Transverse colon (tissue), 4 donors: ENCODE measurements around the gene TUBB2A. TPM values are rescaled to one million over a fixed set of nuclear protein-coding genes. Genes with fewer than 3 reads are reported as not detected.

ENCODE experiments used
- DNase-seq: peaks from one replicate; pipeline ENCODE4 v3.0.0-alpha.2; 2019
- H3K27ac ChIP-seq, 4 donors: fragments of 200-600 bp; sonication (generic); 2 replicates each; pipeline ENCODE4 v1.5.1; 2016 to 2018; ENCODE audit warnings: inconsistent platforms in 4 of 4
- H3K27me3 ChIP-seq: fragments of 200-600 bp; sonication (generic); 2 replicates; pipeline ENCODE4 v1.5.1; 2017; ENCODE audit warnings: inconsistent platforms
- H3K36me3 ChIP-seq, 4 donors: fragments of 200-600 bp; sonication (generic); 2 replicates each; pipeline ENCODE4 v1.5.1; 2017 to 2019; ENCODE audit warnings: inconsistent platforms in 4 of 4
- H3K4me1 ChIP-seq, 4 donors: fragments of 200-600 bp; sonication (generic); 2 replicates each; pipeline ENCODE4 v1.5.1; 2017 to 2020; ENCODE audit warnings: inconsistent platforms in 4 of 4
- H3K4me3 ChIP-seq, 4 donors: fragments of 200-600 bp; sonication (generic); 1 replicate in 1 of 4; 2 replicates in 3 of 4; pipeline versions ENCODE4 v1.5.1 to v1.6.1; 2017 to 2019; ENCODE audit warnings: inconsistent platforms in 4 of 4
- H3K9me3 ChIP-seq, 2 donors: fragments of 200-600 bp; sonication (generic); 2 replicates each; pipeline ENCODE4 v1.5.1; 2017 to 2019; ENCODE audit warnings: inconsistent platforms in 2 of 2
- CTCF ChIP-seq, 5 experiments: fragments of 200-600 bp in 3 of 5; fragments of 450-650 bp in 2 of 5; sonication (generic) in 3 of 5; IDR thresholded peaks; 1 replicate in 2 of 5; 2 replicates in 3 of 5; pipeline ENCODE4 v1.5.1; 2016 to 2017; ENCODE audit warnings: antibody characterized with exemption in 5 of 5, inconsistent platforms in 3 of 5, mild to moderate bottlenecking in 2 of 5, moderate library complexity in 1 of 5
- EP300 ChIP-seq: sonication (generic); formaldehyde crosslinking; IDR thresholded peaks from one replicate; pipeline ENCODE4 v1.6.1; 2017; ENCODE audit warnings: antibody characterized with exemption, low read depth
- POLR2A ChIP-seq: fragments of 450-650 bp; IDR thresholded peaks from one replicate; pipeline ENCODE4 v1.6.1; 2016; ENCODE audit warnings: antibody characterized with exemption, mild to moderate bottlenecking, moderate library complexity
- POLR2AphosphoS5 ChIP-seq, 3 donors: sonication (generic); formaldehyde crosslinking; IDR thresholded peaks; one replicate each; pipeline ENCODE4 v1.6.1; 2016; ENCODE audit warnings: antibody characterized with exemption in 3 of 3
- WGBS, 2 donors: methylation state at CpG; one replicate each; pipeline ENCODE4 v1.1.5; 2018; ENCODE audit warnings: low coverage in 1 of 2; 5-methylcytosine and 5-hydroxymethylcytosine counted together
- in situ Hi-C, 4 donors: fragments of 200-750 bp; cut with MboI; loops; one replicate each; pipeline versions ENCODE4 v1.15.0 to v1.15.1; 2017; ENCODE audit warnings: low sequenced_read_pairs in 3 of 4, low pct_ligation_motif_present in 1 of 4, low pct_unique_long_range_greater_than_20kb in 1 of 4
- intact Hi-C: fragments of 100-400 bp; cut with DNase I; formaldehyde crosslinking; loops from one replicate; pipeline ENCODE4 v1.15.1; 2023; ENCODE audit warnings: low total_unique reads
- total RNA-seq, 4 donors: library from RNA; depleted of rRNA; stranded (reverse); fragments of >200 nt; gene quantifications; one replicate each; pipeline ENCODE4 v1.1.0, GENCODE V29; 2016

The TUBB2A gene
- total RNA-seq, 4 donors from 2014 or later, result 15.4 to 41.0 (median 29.4) TPM

- no peak for DNase-seq
- TF ChIP-seq CTCF (IDR thresholded peaks at IDR 0.05), result no peak
- TF ChIP-seq POLR2A, result no peak
- no peak for TF ChIP-seq POLR2AphosphoS5 (IDR thresholded peaks at IDR 0.05)
- Histone ChIP-seq H3K27ac (no peak overlapping the region), H3K9me3 (no peaks in the 10 kb centered on the region), H3K36me3 (no peaks in the 10 kb centered on the region), H3K4me1 (peaks cover 0 to 30% (median 18%) of the 10 kb centered on the region in 4 donors), H3K4me3 (no peak overlapping the region), H3K27me3 (no peaks in the 10 kb centered on the region)
- in situ Hi-C loops, result no loop called here
- intact Hi-C loops, result loop anchor here (5.0 kb wide), 1 partner anchor 88 kb away; no protein-coding TSS in a partner anchor
- WGBS, 2 donors, result 87 to 100% methylated on average over 2 to 6 of the region's 6 CpGs
These were observed 7.0 kb upstream of the TUBB2A start for GRCh38 chr6:3164388-3164787.

DNA sequence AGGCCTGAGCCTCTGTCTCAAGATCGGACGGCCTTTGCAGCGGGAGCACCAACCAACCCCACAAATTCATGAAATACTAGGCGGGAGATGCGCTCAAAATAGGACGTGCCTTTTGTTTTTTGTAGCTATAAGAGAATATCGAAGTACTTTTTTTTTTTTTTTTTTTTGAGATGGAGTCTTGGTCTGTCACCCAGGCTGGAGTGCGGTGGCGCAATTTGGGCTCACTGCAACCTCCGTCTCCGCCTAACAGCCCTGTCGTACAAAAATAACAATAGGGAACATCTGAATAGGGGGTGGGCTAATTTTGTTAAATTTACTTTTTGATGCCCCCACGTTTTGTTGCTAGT is 5.9 kb upstream of the TUBB2A start:
- in situ Hi-C loops (no loop called here), intact Hi-C loops (loop anchor here (5.0 kb wide), 1 partner anchor 89 kb away; no protein-coding TSS in a partner anchor)
- H3K4me3 ChIP-seq, result peak overlapping the region; percentile 66 to 80 (median 71)
- peaks cover 0 to 40% (median 19%) of the 10 kb centered on the region in 4 donors for H3K4me1 ChIP-seq
- H3K27ac ChIP-seq, result peak overlapping the region; percentile 93 to 96 (median 96)
- no peak for DNase-seq
- H3K9me3 ChIP-seq, result no peaks in the 10 kb centered on the region
- no peaks in the 10 kb centered on the region for H3K36me3 ChIP-seq
- H3K27me3 ChIP-seq, result no peaks in the 10 kb centered on the region
- 22 to 27% methylated on average over 7 to 13 of the region's 13 CpGs for WGBS, 2 donors
- TF ChIP-seq EP300 (no peak), POLR2AphosphoS5 (IDR thresholded peaks at IDR 0.05) (no peak), POLR2A (no peak), CTCF (IDR thresholded peaks at IDR 0.05) (no peak)

DNA sequence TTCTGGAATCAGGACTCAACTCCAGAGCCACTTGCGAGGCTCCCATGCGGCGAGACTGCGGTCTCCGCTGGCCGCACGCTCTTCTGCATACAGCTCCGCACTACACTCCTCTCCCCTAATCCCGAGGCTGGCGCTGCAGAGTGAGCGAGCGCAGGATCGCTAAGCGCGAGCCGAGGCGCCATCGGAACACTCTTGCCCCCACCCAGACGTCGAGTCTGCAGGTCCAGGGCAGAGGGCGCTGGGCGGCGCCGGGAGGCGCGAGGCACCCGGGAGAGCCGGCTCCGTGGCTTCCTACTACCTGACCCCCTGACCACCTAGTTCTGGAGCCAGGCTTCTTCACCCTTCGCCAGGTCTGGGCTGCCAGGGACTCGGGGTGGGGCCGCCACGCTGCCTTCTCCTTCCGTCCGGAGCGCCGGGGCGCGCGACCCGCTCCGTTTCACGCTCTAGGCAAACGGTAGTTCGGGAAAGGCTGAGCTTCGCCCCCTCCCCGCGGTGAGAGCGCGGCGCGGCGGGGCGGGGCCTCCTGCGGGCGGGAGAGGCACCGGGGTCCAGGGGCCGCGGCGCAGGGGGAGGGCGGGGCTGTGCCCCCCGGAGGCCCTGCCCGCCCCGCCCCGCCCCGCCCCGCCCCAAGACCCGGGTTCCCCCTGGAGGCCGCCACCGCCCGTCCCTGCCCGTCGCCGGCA is 5.4 kb upstream of the TUBB2A start:
- TF ChIP-seq CTCF (IDR thresholded peaks at IDR 0.05) (peak in 2 of 5 experiments; percentile 11 to 30), EP300 (no peak), POLR2A (peak; percentile 77), POLR2AphosphoS5 (IDR thresholded peaks at IDR 0.05) (peak; percentile 35 to 72 (median 59))
- intact Hi-C loops (loop anchor here (5.0 kb wide), 1 partner anchor 90 kb away; no protein-coding TSS in a partner anchor), in situ Hi-C loops (no loop called here)
- H3K27me3 ChIP-seq, result no peaks in the 10 kb centered on the region
- 0% methylated on average over 47 of the region's 74 CpGs; no CpG with 5 or more reads in 1 of the 2 donors for WGBS, 2 donors
- peak overlapping the region; percentile 93 to 96 (median 96) for H3K27ac ChIP-seq
- no peaks in the 10 kb centered on the region for H3K9me3 ChIP-seq
- peaks cover 0 to 45% (median 19%) of the 10 kb centered on the region in 4 donors for H3K4me1 ChIP-seq
- H3K4me3 ChIP-seq, result peak overlapping the region; percentile 66 to 80 (median 71)
- DNase-seq, result peak; percentile 82
- H3K36me3 ChIP-seq, result no peaks in the 10 kb centered on the region

DNA sequence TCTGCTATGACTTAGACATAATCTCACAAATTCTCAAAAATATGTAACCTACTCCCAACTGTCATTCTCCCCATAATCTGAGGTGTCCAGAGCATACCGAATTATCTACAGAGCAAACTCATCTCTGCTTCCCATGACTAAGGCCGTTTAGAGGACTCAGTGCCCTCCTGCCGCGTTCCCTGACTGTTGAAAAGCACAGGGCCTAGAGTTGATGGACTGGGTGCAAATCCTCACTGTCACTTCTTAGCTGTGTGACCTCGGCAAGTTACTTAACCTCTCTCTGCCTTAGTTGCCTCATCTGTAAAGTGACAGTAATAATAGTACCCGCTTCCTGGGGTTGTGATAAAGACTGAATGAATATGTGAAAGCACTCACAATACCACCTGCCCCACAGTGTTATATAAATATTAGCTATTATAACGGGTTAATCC is 4.7 kb upstream of the TUBB2A start:
- no peaks in the 10 kb centered on the region for H3K9me3 ChIP-seq
- in situ Hi-C loops, result no loop called here
- TF ChIP-seq POLR2AphosphoS5 (IDR thresholded peaks at IDR 0.05) (no peak), EP300 (no peak), POLR2A (no peak), CTCF (IDR thresholded peaks at IDR 0.05) (no peak)
- 56 to 63% methylated on average over 3 to 7 of the region's 7 CpGs for WGBS, 2 donors
- no peaks in the 10 kb centered on the region for H3K36me3 ChIP-seq
- DNase-seq, result no peak
- no peaks in the 10 kb centered on the region for H3K27me3 ChIP-seq
- peak overlapping the region; percentile 93 to 96 (median 96) for H3K27ac ChIP-seq
- H3K4me1 ChIP-seq, result peaks cover 0 to 45% (median 19%) of the 10 kb centered on the region in 4 donors
- peak overlapping the region in 2 of 4 donors; percentile 66 to 74 for H3K4me3 ChIP-seq
- intact Hi-C loops, result loop anchor here (5.0 kb wide), 1 partner anchor 90 kb away; no protein-coding TSS in a partner anchor
